HepG2 (cell line): ENCODE measurements around the gene MEX3A. TPM values are rescaled to one million over a fixed set of nuclear protein-coding genes. Genes with fewer than 3 reads are reported as not detected.

Source experiments
- ARHGAP35 ChIP-seq: sonication (generic); formaldehyde crosslinking; IDR thresholded peaks from 2 replicates; pipeline ENCODE4 v1.9.0; 2022; ENCODE audit warnings: mild to moderate bottlenecking, inconsistent platforms, moderate library complexity, missing genetic modification reagents, borderline replicate concordance
- ARNT2 ChIP-seq: sonication (generic); formaldehyde crosslinking; IDR thresholded peaks from 2 replicates; pipeline ENCODE4 v1.8.0; 2022; ENCODE audit warnings: mild to moderate bottlenecking, low read depth, missing genetic modification reagents, moderate library complexity
- CENPT ChIP-seq: sonication (generic); formaldehyde crosslinking; IDR thresholded peaks from 2 replicates; pipeline ENCODE4 v1.8.0; 2022; ENCODE audit warnings: low read depth, mild to moderate bottlenecking, moderate library complexity, missing genetic modification reagents
- GLMP ChIP-seq: sonication (generic); formaldehyde crosslinking; IDR thresholded peaks from 2 replicates; pipeline ENCODE4 v1.9.0; 2021; ENCODE audit warnings: missing genetic modification reagents, mild to moderate bottlenecking, borderline replicate concordance
- HCFC1 ChIP-seq: fragments of 150-350 bp; IDR thresholded peaks from 2 replicates; pipeline ENCODE4 v1.6.1; 2014; ENCODE audit warnings: low read depth, low read length
- HNF4A ChIP-seq: sonication (generic); formaldehyde crosslinking; IDR thresholded peaks from 2 replicates; pipeline ENCODE4 v1.4.0; 2020; ENCODE audit warnings: missing genetic modification reagents
- KAT7 ChIP-seq: IDR thresholded peaks from 2 replicates; pipeline ENCODE4 v1.6.1; 2018; ENCODE audit warnings: borderline replicate concordance, missing compliant biosample characterization
- PAWR ChIP-seq: sonication (generic); formaldehyde crosslinking; IDR thresholded peaks from 2 replicates; pipeline ENCODE4 v1.4.0; 2020; ENCODE audit warnings: missing genetic modification reagents, mild to moderate bottlenecking, borderline replicate concordance
- PRDM15 ChIP-seq: sonication (generic); formaldehyde crosslinking; IDR thresholded peaks from 2 replicates; pipeline ENCODE4 v1.4.0; 2020; ENCODE audit warnings: missing genetic modification reagents
- SAFB2 ChIP-seq: sonication (generic); formaldehyde crosslinking; IDR thresholded peaks from 2 replicates; pipeline ENCODE4 v1.5.1; 2020; ENCODE audit warnings: missing genetic modification reagents, low read depth, mild to moderate bottlenecking, borderline replicate concordance
- SMAD9 ChIP-seq: sonication (generic); formaldehyde crosslinking; IDR thresholded peaks from 2 replicates; pipeline ENCODE4 v1.5.1; 2020; ENCODE audit warnings: mild to moderate bottlenecking, missing genetic modification reagents
- ZBTB3 ChIP-seq: sonication (generic); formaldehyde crosslinking; IDR thresholded peaks from 2 replicates; pipeline ENCODE4 v1.4.0; 2020; ENCODE audit warnings: low read depth, mild to moderate bottlenecking, moderate library complexity, missing genetic modification reagents, borderline replicate concordance
- ZBTB33 ChIP-seq: sonication (generic); formaldehyde crosslinking; IDR thresholded peaks from 2 replicates; pipeline ENCODE4 v1.4.0; 2020; ENCODE audit warnings: missing genetic modification reagents
- ZNF430 ChIP-seq: sonication (generic); formaldehyde crosslinking; IDR thresholded peaks from 2 replicates; pipeline ENCODE4 v1.9.0; 2021; ENCODE audit warnings: mild to moderate bottlenecking, missing genetic modification reagents
- ZNF569 ChIP-seq: sonication (generic); formaldehyde crosslinking; IDR thresholded peaks from 2 replicates; pipeline ENCODE4 v1.5.0; 2020; ENCODE audit warnings: mild to moderate bottlenecking, missing genetic modification reagents, moderate library complexity, borderline replicate concordance
- polyA plus RNA-seq, 8 experiments: library from polyadenylated mRNA; depleted of rRNA in 3 of 8; stranded (reverse) in 7 of 8; unstranded in 1 of 8; fragments of >200 nt; fragmentation: Illumina TruSeq in 4 of 8; extraction: Trizol in 4 of 8; gene quantifications; 2 replicates each; pipeline versions ENCODE4 v1.2.1 to v1.2.3, GENCODE V29; 2011 to 2016; ENCODE audit warnings: low read depth in 4 of 8, missing spikeins in 1 of 8, mixed read lengths in 1 of 8; ENCODE audit not compliant: insufficient read depth in 1 of 8
- total RNA-seq, 5 experiments: library from RNA; depleted of rRNA; stranded (reverse); fragments of >200 nt; fragmentation: Illumina TruSeq; extraction: Trizol; gene quantifications; 2 replicates each; pipeline ENCODE4 v1.2.3, GENCODE V29; 2016; ENCODE audit warnings: low read depth in 1 of 5

The MEX3A gene
- total and polyA plus RNA-seq, 2 of the 13 experiments (the other 11 are each of a cell fraction or from before 2014, with no cell fraction given) = 7.6 to 9.1 TPM

GRCh38 chr1:156114101-156114918 lies 32.0 kb upstream of the MEX3A start, which contains the start of gene LMNA (continued):
- TF ChIP-seq PRDM15 (no peak; the same call in 1 of the 2 replicates), ZBTB33 (CRISPR knock-in tag) (no peak), ZNF569 (no peak), HNF4A (CRISPR knock-in tag) (no peak), HCFC1 (no peak), ZBTB3 (CRISPR knock-in tag) (no peak), SMAD9 (no peak), ZNF430 (CRISPR knock-in tag) (no peak), ARNT2 (peak; percentile 16; the same call in 1 of the 2 replicates), PAWR (CRISPR knock-in tag) (no peak), SAFB2 (CRISPR knock-in tag) (peak; percentile 18; the same call in 1 of the 2 replicates), GLMP (no peak), ARHGAP35 (no peak), KAT7 (no peak; the same call in 1 of the 2 replicates), CENPT (CRISPR knock-in tag) (no peak)
